Heart left ventricle (tissue), 13 donors: ENCODE data around the gene CDK8.

Experiments used
- POLR2A ChIP-seq, 2 donors: fragments of 450-650 bp; IDR thresholded peaks; one replicate each; pipeline ENCODE4 v1.6.1; 2017; ENCODE audit warnings: antibody characterized with exemption in 2 of 2, mild to moderate bottlenecking in 2 of 2, moderate library complexity in 2 of 2
- TF ChIP-seq, protein P1 (sequence below), 12 donors: fragments of 200-600 bp; sonication (generic) in 4 of 12; IDR thresholded peaks; one replicate each; pipeline versions ENCODE4 v1.5.0 to v1.8.0; 2018 to 2022; ENCODE audit warnings: antibody characterized with exemption in 12 of 12, mild to moderate bottlenecking in 5 of 12
- donor health status: ischemic (EF 13 %, LVEDD 7.1; RV severe dilation, severe dysfunction).
- donor health status: DM: no; HTN: yes; CAD: no.
- donor health status: DM: no; HTN: no; CAD: no.
- donor health status: ischemic (EF 25% LVEDD 6.9; RV normal size, moderate dysfunction).
- donor health status: ischemic (EF 25% LVEDD 5.7; RV mildly dilated, moderate dysfunction).
- donor health status: ischemic (EF 35%, LVEDD 5.7; RV mildly dilated, moderate dysfunction).
- donor health status: nonischemic (EF 11% LVEDD 7.7; RV severe dilation, severe dysfunction).
- donor health status: DM: yes; HTN: yes; CAD: no.
- donor health status: PGD.
- donor health status: ischemic (EF 29% LVEDD 5.4; RV normal size, mild dysfunction).
- donor health status: nonischemic (EF 23%, LVEDD 6.1; RV moderate dilation, normal function).

DNA sequence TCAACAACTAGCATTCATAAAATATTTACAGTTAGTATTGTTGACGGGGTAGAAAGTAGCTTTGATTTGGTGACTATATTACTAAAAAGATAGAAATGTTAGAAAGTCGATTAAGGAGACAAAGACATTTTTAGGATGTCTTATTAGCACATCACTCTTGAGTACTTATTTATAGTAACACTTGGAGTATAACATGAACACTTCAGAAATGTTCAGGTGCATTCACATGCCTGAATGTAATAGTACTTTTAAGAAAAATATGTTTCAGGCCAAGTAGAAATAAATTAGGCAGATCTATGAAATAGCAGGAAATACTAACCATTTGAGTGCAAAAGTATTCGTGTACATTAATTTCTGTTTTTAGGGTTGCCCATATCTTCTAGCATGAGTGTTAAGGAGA lies 70.4 kb downstream of the CDK8 start:
- TF ChIP-seq, protein P1, sequence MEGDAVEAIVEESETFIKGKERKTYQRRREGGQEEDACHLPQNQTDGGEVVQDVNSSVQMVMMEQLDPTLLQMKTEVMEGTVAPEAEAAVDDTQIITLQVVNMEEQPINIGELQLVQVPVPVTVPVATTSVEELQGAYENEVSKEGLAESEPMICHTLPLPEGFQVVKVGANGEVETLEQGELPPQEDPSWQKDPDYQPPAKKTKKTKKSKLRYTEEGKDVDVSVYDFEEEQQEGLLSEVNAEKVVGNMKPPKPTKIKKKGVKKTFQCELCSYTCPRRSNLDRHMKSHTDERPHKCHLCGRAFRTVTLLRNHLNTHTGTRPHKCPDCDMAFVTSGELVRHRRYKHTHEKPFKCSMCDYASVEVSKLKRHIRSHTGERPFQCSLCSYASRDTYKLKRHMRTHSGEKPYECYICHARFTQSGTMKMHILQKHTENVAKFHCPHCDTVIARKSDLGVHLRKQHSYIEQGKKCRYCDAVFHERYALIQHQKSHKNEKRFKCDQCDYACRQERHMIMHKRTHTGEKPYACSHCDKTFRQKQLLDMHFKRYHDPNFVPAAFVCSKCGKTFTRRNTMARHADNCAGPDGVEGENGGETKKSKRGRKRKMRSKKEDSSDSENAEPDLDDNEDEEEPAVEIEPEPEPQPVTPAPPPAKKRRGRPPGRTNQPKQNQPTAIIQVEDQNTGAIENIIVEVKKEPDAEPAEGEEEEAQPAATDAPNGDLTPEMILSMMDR (IDR thresholded peaks at IDR 0.05) = no peak
- no peak for TF ChIP-seq POLR2A (IDR thresholded peaks at IDR 0.05)
